NCI-H1930 (cell line): ENCODE results near the gene CD300LF.

ENCODE experiments used
- DNase-seq, 2 experiments: peaks; one replicate each; lab custom pipeline; 2025; lab: John Stamatoyannopoulos, UW

Gene CD300LF

GRCh38 chr17:74712756-74713155 is at the start of gene CD300LF:
Gene CD300LF, minus strand, starts transcription at chr17:74712923. Its CDS starts 57 bp downstream, at chr17:74712866.
- no peak for DNase-seq

- DNase-seq, result no peak
These were observed 49.2 kb upstream of the CD300LF start for GRCh38 chr17:74761931-74762330.

- DNase-seq, result no peak
These were observed 48.7 kb upstream of the CD300LF start for GRCh38 chr17:74761419-74761818.

GRCh38 chr17:74760404-74761105 is 47.8 kb upstream of the CD300LF start:
- no peak for DNase-seq

GRCh38 chr17:74759941-74760340 is 47.2 kb upstream of the CD300LF start:
- DNase-seq, result no peak

- DNase-seq, result no peak
These were observed 46.6 kb upstream of the CD300LF start for GRCh38 chr17:74759243-74759801.

GRCh38 chr17:74758848-74759168 is 46.1 kb upstream of the CD300LF start:
- no peak for DNase-seq

- DNase-seq, result no peak
These were observed 45.5 kb upstream of the CD300LF start for GRCh38 chr17:74757931-74758847.

- no peak for DNase-seq
These were observed 44.8 kb upstream of the CD300LF start for GRCh38 chr17:74757502-74757901.

GRCh38 chr17:74756891-74757290 is 44.2 kb upstream of the CD300LF start:
- DNase-seq, result no peak

GRCh38 chr17:74755533-74755932 is 42.8 kb upstream of the CD300LF start:
- DNase-seq, result no peak

- DNase-seq, result no peak
These were observed 42.1 kb upstream of the CD300LF start for GRCh38 chr17:74754832-74755231.

GRCh38 chr17:74752822-74753401 is 40.2 kb upstream of the CD300LF start:
- DNase-seq, result no peak

- no peak for DNase-seq
These were observed 39.7 kb upstream of the CD300LF start for GRCh38 chr17:74752415-74752814.

- no peak for DNase-seq
These were observed 37.8 kb upstream of the CD300LF start for GRCh38 chr17:74750327-74751069.

GRCh38 chr17:74750039-74750326 is 37.3 kb upstream of the CD300LF start:
- DNase-seq, result no peak

GRCh38 chr17:74749279-74750038 is 36.7 kb upstream of the CD300LF start:
- no peak for DNase-seq

GRCh38 chr17:74748529-74749278 is 36.0 kb upstream of the CD300LF start, which contains the start of gene NHERF1:
Gene NHERF1, plus strand, starts transcription at chr17:74748628. Its CDS starts 219 bp downstream, at chr17:74748847.
- peak; percentile 93 to 98 for DNase-seq

GRCh38 chr17:74748279-74748528 is 35.5 kb upstream of the CD300LF start:
- DNase-seq, result no peak

- no peak for DNase-seq
These were observed 34.2 kb upstream of the CD300LF start for GRCh38 chr17:74746922-74747321.

GRCh38 chr17:74746376-74746775 is 33.7 kb upstream of the CD300LF start:
- DNase-seq, result no peak
